Astrocyte of the hippocampus (primary cell): ENCODE data around the gene SORL1.

Experiments used
- DNase-seq: peaks from one replicate; pipeline ENCODE4 v3.0.0; 2011; ENCODE audit warnings: low read depth, low spot score

Gene SORL1

GRCh38 chr11:121451178-121451985, 732 bp upstream of the SORL1 start:
- no peak for DNase-seq

- DNase-seq: no peak
Observed at GRCh38 chr11:121452609-121453150, 566 bp downstream of the SORL1 start, which contains the start of gene SORL1-AS1. Gene SORL1-AS1 (minus strand): TSS chr11:121452967.

GRCh38 chr11:121453589-121454299, 1.6 kb downstream of the SORL1 start:
- no peak for DNase-seq

GRCh38 chr11:121455115-121455514, 3.0 kb downstream of the SORL1 start:
- DNase-seq: no peak

- no peak for DNase-seq
Observed at GRCh38 chr11:121456151-121456550, 4.0 kb downstream of the SORL1 start.

- no peak for DNase-seq
Observed at GRCh38 chr11:121456816-121457431, 4.8 kb downstream of the SORL1 start.

GRCh38 chr11:121458551-121458950, 6.4 kb downstream of the SORL1 start:
- no peak for DNase-seq

GRCh38 chr11:121459413-121460017, 7.4 kb downstream of the SORL1 start:
- DNase-seq: no peak

GRCh38 chr11:121460941-121461514, 8.9 kb downstream of the SORL1 start:
- DNase-seq: no peak

GRCh38 chr11:121461843-121462242, 9.7 kb downstream of the SORL1 start:
- DNase-seq: no peak

- DNase-seq: no peak
Observed at GRCh38 chr11:121463689-121464335, 11.7 kb downstream of the SORL1 start.

- peak; percentile 95 for DNase-seq
Observed at GRCh38 chr11:121464352-121464946, 12.3 kb downstream of the SORL1 start.

- no peak for DNase-seq
Observed at GRCh38 chr11:121465709-121466062, 13.6 kb downstream of the SORL1 start.

GRCh38 chr11:121466063-121466794, 14.1 kb downstream of the SORL1 start:
- peak; percentile 98 for DNase-seq

- no peak for DNase-seq
Observed at GRCh38 chr11:121467471-121467870, 15.4 kb downstream of the SORL1 start.

- no peak for DNase-seq
Observed at GRCh38 chr11:121467965-121468364, 15.9 kb downstream of the SORL1 start.

GRCh38 chr11:121469910-121470309, 17.8 kb downstream of the SORL1 start:
- DNase-seq: no peak

- no peak for DNase-seq
Observed at GRCh38 chr11:121471167-121471566, 19.1 kb downstream of the SORL1 start.

GRCh38 chr11:121472312-121472711, 20.2 kb downstream of the SORL1 start:
- DNase-seq: no peak
